Hepatocyte (in vitro differentiated cells): Measurements from ENCODE around the gene HSD17B3.

Experiments
- CTCF ChIP-seq: fragments of 200-600 bp; sonication (generic); IDR thresholded peaks from 2 replicates; pipeline ENCODE4 v1.5.1; 2016; ENCODE audit warnings: antibody characterized with exemption, mild to moderate bottlenecking; ENCODE audit not compliant: poor library complexity
- EZH2 ChIP-seq: fragments of 200-600 bp; sonication (generic); IDR thresholded peaks from 2 replicates; pipeline ENCODE4 v1.6.1; 2016; ENCODE audit warnings: antibody characterized with exemption, mild to moderate bottlenecking, borderline replicate concordance

GRCh38 chr9:96340707-96341106 is 38.7 kb upstream of the HSD17B3 start:
- TF ChIP-seq CTCF, result no peak
- TF ChIP-seq EZH2, result no peak
